ENCODE results near the gene DLG2. TPM values are rescaled to one million over a fixed set of nuclear protein-coding genes. Genes with fewer than 3 reads are reported as not detected.
"Not testable (repeated sequence)": the region's sequence is repeated elsewhere in the genome, so short reads cannot be mapped to it uniquely, and the experiment has no call there.

The DLG2 gene
- total RNA-seq, 2 experiments from 2014 or later = 1.2 to 1.4 TPM

GRCh38 chr11:85485902-85486301, 141.2 kb downstream of the DLG2 start:
- ChIA-PET CTCF (no interaction called here), POLR2A (no interaction called here)

DNA sequence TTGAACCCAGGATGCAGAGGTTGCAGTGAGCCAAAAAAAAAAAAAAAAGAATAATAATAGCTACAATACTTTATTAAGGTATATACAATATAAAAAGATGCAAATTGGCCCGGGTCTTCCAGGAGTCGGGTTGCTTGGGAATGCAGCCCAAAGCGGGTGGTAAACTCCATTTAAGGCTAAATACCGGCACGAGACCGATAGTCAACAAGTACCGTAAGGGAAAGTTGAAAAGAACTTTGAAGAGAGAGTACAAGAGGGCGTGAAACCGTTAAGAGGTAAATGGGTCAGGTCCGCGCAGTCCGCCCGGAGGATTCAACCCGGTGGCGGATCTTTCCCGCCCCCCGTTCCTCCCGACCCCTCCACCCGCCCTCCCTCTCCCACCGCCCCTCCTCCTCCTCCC, 143.3 kb downstream of the DLG2 start:
- ChIA-PET CTCF (no interaction called here), POLR2A (no interaction called here)

DNA sequence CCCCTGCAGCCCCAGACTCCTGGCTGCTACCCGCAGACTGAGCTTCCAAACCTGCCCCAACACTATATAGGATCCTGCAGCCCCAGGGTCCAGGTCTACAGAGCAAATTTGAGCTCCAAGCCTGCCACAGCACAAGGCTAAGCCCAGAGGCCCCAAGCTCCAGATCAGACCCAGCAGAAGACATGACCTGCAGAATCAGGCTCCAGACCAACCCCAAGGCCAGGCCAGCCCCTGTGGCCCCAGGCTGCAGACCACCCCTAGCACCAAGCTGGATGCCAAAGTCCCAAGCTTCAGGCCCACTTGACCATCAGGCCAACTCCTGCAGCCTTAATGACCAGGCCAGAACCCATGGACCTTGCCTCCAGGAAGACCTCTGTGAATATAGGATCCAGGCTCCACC, 145.3 kb downstream of the DLG2 start:
- POLR2A ChIA-PET = no interaction called here
- CTCF ChIA-PET = no interaction called here

- ChIA-PET CTCF (no interaction called here), POLR2A (no interaction called here)
These were observed 151.3 kb downstream of the DLG2 start for GRCh38 chr11:85475660-85476517.

GRCh38 chr11:85472953-85473352, 154.2 kb downstream of the DLG2 start:
- ChIA-PET POLR2A (no interaction called here), CTCF (no interaction called here)

GRCh38 chr11:85464283-85464682, 162.9 kb downstream of the DLG2 start:
- ChIA-PET CTCF (no interaction called here), POLR2A (no interaction called here)

DNA sequence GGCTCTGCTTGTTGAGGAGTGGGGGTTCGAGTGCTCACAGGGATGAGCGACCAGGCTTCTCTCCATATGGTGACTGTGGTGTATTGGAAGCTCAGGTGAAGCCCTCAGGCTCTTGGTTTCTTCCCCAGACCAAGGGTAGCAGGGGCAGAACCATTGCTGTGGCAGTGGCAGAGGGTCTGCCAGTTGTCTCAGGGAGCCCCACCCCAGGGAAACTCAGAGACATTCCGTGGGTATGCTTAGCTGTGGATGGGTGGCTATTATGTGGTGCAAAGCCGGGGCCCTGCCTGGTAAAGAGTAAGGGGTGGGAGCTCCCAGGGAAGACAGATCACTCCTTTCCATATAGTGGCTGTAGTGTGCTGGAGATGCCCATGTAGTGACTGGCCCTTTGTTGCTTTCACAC, 167.8 kb downstream of the DLG2 start:
- POLR2A ChIA-PET = no interaction called here
- CTCF ChIA-PET = no interaction called here

DNA sequence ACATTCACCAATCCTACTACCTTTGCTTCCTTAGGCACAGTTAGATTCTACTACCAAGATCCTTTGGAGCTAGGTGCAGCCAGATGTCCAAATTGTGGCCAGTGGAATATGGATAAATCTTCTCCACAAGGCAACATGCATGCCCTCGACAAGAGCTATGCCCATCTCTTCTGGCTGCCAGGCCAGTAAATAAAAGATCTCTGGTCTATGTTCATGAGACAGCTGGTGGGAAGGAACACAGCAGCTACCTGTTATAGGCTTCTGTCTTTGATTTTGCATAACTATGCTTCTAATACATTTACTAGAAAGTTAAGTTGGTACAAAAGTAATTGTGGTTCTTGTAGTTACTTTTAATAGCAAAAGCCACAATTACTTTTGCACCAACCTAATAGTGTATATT, 182.7 kb downstream of the DLG2 start:
- CTCF ChIA-PET = no interaction called here
- POLR2A ChIA-PET = no interaction called here

DNA sequence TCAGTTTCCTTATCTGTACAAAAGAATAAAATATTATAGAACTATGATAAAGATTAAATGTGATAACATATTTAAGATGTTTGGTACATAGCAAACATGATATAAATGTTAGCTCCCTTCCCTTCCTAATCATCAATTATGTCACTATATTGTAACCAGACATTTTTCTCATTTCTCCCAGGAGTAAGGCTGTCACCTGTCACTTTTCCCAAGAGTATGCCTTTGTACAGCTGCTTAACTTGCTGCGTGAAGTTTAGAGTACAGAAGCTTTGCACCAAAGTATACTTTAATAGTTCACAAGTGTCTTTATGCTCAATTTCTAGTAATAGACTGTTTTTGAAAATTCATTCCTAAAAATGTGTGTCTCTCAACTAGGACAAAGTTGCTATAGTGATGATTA, 186.9 kb downstream of the DLG2 start:
- CTCF ChIA-PET = no interaction called here
- POLR2A ChIA-PET = no interaction called here

DNA sequence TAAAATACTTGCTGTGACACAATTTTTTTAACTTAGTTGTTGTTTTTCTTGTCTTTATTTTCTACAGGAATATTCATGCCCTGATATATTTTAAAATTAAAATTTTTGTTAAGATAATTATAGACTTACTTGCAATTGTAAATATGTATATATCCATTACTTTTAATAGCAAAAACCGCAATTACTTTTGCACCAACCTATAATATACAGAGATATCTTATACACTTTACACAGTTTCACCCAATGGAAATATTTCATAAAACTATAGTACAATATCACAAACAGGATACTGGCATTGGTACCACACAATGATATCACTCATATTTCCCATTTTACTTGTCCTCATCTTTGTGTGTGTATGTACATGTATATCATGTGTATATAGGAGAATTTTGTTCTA, 188.8 kb downstream of the DLG2 start:
- ChIA-PET CTCF (no interaction called here), POLR2A (no interaction called here)

DNA sequence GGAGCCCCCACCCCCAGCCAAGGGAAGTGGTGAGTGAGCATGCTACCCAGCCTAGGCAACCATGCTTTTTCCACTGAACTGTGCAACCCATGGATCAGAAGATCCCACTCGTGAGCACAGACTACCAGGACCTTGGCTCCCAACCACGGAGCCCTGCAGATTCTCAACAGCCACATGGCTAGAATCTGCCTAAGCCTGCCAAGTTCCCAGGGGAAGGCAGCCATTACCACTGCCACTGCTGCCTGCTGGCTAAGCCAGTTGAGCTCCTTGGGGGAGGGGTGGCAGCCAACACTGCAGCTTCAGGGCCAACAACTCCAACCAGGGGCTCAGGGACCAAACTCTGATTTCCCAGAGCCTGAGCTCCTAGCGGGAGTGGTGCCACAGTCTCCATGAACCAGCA, 195.8 kb downstream of the DLG2 start:
- ChIA-PET CTCF (no interaction called here), POLR2A (no interaction called here)

DNA sequence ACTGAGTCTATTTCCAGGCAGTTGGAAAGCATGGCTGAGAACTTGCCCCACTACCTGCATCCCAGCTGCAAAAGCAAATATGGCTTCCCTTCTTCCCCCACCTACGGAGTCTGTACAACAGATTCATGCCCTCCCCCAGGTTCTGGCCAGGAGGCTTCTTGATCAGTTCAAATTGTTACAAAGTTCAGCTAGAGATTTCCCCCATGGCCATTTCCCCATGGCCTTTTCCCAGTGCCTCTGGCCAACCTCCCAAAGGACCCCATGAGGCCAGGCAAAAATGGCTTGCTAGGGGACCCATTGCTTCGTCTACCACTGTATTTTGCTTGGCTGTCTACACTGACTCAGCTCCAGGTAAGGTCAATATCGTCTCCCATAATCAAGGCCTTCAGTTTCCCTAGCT, 203.3 kb downstream of the DLG2 start:
- CTCF ChIA-PET = no interaction called here
- POLR2A ChIA-PET = no interaction called here

DNA sequence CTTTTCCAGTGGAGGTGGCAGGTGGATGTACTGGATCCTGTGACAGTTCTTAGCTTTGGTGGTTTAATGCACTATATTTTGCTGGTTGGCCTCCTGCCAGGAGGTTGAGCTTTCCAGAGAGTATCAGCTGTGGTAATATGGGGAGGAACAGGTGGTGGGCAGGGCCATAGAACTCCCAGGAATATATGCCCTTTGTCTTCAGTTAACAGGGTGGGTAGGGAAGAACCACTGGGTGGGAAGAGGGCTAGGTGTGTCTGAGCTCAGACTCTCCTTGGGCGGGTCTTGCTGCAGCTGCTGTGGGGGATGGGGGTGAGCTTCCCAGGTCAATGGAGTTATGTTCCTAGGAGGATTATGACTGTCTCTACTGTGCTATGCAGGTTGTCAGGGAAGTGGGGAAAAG, 203.8 kb downstream of the DLG2 start:
- ChIA-PET CTCF (no interaction called here), POLR2A (no interaction called here)

DNA sequence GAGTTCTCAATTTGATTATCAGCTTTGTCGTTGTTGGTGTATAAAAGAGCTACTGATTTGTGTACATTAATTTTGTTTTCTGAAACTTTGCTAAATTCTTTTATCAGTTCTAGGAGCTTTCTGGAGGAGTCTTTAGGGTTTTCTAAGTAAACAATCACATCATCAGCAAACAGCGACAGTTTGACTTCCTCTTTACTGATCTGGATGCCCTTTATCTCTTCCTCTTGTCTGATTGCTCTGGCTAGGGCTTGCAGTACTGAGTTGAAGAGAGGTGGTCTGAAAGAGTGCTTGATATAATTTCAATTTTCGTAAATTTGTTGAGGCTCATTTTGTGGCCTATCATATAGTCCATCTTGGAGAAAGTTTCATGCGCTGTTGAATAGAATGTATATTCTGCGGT, 213.0 kb downstream of the DLG2 start:
- POLR2A ChIA-PET = no interaction called here
- CTCF ChIA-PET = no interaction called here

GRCh38 chr11:85407648-85408047, 219.5 kb downstream of the DLG2 start:
- POLR2A ChIA-PET = no interaction called here
- CTCF ChIA-PET = no interaction called here

DNA sequence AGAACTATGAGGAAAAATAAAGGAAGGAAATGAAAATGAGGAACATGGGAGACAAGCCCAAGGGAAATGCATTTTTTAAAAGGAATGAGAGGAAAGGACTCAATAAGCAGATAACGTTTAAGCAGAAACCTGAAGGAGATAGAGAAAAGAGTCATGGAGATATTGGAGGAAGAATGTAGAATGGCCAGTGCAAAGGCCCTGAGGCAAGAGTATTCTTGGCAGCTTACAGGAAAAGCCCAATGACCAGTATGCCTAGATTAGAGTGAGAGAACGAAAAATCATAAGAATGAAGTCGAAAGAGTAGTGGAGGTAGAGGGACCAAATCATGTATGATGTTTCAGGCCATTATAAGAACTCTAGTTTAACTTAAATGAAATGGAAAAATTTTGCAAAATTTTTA, 220.3 kb downstream of the DLG2 start:
- ChIA-PET CTCF (no interaction called here), POLR2A (no interaction called here)

DNA sequence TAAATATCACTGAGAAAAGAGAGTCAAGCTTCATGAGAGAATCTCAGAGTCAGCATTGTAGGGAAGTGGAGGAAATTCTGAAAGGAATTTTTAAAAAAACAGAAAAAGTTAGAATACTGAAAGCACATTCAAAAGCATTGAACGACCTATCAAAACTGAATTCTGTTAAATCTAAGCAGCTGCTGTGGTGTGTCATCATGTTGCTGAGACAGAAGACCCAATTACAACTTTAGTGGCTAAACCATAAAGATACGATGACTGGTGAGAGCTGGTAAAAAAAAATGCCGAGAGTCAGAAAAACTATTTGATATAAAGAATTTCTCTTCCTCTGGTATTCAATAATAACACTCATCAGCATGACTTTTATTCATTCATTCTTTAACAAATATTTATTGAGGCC, 220.8 kb downstream of the DLG2 start:
- CTCF ChIA-PET = no interaction called here
- POLR2A ChIA-PET = no interaction called here

DNA sequence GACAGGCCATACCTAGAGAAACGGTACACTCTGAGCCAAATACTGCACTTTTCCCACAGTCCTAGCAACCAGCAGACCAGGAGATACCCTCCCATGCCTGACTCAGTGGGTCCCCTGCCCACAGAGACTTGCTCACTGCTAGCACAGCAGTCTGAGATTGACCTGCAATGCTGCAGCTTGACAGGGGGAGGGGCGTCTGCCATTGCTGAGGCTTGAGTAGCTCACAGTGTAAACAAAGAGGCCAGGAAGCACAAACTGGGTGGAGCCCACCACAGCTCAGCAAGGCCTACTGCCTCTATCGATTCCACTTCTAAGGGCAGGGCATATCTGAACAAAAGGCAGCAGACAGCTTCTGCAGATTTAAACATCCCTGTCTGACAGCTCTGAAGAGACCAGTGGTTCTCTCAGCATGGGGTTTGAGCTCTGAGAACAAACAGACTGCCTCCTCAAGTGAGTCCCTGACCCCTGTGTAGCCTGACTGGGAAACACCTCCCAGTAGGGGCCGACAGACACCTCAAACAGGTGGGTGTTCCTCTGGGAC, 231.6 kb downstream of the DLG2 start:
- POLR2A ChIA-PET, CTCF ChIA-PET: not testable (repeated sequence)

- ChIA-PET POLR2A (no interaction called here), CTCF (no interaction called here)
These were observed 232.9 kb downstream of the DLG2 start for GRCh38 chr11:85394283-85394682.

- ChIA-PET CTCF (no interaction called here), POLR2A (no interaction called here)
These were observed 236.0 kb downstream of the DLG2 start for GRCh38 chr11:85391141-85391540.

DNA sequence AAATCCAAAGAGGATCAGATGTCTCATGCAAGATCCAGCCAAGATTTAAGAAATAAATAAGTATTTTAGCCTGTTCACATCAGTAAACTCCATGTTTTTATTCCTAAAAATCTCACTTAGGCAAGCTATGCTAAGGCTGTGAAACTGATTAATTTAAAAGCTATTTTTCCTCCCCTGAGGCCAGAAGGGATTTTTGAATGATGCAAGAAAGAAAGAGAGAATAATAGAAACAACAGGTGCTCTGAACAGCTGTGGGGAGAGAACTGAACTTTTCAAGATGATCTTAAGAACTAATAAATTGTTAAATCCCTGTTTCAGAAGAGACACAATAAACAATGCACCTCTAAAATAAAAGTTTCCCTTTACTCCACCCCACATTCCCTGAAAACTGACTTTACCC, 241.6 kb downstream of the DLG2 start:
- CTCF ChIA-PET = no interaction called here
- POLR2A ChIA-PET = no interaction called here

- ChIA-PET POLR2A (no interaction called here), CTCF (no interaction called here)
These were observed 242.0 kb downstream of the DLG2 start for GRCh38 chr11:85385111-85385510.

Measured in activated CD8-positive, alpha-beta memory T cell treated with anti-CD3 and anti-CD28 coated beads for 36 hours (primary cell).